HG03175 (cell line): Measurements from ENCODE around the gene ARFGAP3.
"Not testable (repeated sequence)": the region's sequence is repeated elsewhere in the genome, so short reads cannot be mapped to it uniquely, and the experiment has no call there.

Source experiments
- ATAC-seq: cut with Tn5 transposase; IDR thresholded peaks from one replicate; pipeline ENCODE4 v1.9.1; 2021; ENCODE audit warnings: mild to moderate bottlenecking, moderate library complexity; ENCODE audit not compliant: unreplicated experiment

ARFGAP3 gene

DNA sequence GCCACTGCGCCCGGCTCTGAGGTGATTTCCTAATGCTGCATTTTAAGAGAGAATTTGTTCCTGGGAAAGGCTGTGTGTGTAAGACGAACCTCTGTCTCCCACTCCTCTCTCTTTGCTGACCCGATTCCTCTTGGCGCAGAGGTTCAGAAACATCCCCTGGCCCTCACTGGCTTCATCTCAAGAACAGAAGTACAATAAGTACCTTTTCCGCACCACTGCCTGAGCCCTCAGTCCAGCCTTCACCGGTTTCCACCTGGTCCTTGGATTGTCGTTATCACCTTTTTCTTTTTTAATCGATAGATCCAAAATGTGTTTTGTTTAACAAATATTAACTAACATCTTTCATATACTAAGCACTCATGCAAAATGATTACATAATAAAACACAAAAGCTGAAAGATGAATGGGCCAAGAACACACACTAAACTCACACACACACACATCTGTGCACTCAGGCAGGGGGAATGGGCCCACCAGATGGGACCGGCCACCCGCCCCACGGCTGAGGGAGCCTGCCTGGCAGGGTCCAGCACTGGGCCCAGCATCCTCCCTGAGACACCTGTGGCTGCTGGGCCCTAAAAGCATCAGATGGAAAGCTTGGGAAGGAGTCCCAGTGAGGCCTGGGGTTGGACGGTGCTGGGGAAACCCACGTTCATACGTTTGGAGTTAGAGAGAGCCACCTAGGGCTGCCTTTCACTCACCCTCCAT, 86.0 kb downstream of the ARFGAP3 start:
- ATAC-seq: no peak

DNA sequence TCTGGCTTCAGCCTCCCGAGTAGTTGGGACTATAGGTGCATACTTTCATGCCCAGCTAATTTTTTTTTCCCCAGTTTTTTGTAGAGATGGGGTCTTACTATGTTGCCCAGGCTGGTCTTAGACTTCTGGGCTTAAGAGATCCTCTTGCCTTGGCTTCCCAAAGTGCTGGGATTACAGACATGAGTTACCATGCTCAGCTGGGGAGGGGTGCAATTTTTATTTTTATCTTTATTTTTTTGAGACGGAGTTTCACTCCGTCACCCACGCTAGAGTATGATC, 86.7 kb downstream of the ARFGAP3 start:
- ATAC-seq: no peak

DNA sequence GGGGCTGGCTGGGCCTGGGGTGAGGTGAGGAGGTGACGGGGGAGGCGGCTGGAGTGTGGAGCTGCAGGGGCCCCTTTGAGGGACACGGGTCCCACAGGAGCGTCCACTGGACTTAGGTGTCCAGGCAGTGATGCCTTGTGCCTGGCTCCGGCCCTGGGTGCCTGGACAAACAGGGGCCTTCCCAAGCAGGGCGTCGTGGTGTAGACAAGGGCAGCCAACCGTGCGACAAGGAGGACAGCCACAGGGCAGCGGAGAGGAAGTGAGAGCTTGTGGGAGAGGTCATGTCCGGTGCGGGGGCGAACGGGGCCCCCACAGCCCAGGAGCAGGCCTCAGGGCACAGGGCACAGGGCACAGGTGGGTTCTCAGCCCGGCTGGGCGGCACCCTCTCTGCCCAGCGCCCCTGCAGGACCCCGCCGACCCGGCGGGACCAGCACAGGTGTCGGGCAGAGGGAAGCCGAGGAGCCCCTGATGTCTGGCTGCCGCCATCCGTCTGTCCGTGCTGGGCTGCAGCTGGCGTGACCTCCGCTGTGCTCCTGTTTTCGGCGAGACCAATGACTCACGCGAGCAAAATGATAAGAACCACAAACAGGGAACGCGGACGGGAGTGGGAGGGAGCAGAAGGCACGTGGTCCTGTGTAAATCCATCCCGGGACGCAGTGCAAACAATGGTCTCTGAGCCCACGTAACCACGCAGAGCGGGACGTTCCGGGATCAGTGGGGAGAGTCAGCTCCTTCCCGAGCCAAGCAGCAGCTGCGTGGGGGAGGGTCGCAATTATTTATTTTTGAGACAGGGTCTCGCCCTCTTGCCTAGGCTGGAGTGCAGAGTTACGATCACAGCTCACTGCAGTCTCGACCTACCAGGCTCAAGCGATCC, 87.3 kb downstream of the ARFGAP3 start:
- ATAC-seq: peak; percentile 83

DNA sequence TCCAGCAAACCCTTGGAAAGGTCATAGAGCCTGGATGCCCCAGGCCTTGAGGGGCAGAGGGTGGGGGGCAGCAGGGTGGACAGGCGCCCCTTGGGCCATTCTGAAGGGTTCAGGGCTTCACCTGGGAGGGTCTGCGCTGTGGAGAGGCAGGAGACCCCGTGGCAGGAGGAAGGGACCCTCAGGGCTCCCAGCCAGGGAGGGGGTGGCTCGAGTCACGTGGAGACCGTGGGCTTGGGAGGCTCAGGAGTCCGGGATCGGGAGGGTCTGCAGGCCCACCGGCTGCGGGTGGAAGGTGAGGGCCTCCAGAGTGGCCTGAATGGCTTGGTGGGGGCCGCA, 87.9 kb downstream of the ARFGAP3 start:
- no peak for ATAC-seq

DNA sequence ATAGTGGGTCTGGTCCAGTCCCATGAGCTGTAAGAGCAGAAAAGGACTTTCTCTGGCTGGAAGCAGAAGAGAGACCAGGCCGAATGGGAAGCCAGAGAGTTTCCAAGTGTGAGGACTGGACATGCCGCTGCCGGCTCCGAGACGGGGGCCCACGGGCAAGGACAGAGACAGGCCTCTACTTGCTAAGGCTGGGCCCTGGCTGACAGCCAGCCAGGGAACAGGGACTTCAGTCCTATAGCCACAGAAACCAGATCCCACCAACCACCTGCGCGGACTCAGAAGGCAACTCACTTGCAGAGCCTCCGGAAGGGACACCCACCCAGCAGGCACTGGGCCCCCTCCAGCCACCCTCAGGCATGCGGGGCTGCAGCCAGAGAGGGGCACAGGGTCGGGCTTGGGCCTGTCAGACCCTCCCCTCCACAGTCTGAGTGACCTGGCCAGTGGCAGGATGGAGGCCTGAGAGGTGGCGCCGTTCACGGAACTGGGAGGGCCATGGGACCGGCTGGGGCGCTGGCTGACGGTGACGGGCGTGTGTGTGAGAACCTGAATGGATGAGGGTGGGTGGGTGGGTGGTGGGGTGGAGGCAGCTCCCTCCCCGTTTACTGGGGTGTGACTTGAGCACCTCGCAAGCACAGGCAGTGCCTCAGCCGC, 88.6 kb downstream of the ARFGAP3 start:
- ATAC-seq: no peak

DNA sequence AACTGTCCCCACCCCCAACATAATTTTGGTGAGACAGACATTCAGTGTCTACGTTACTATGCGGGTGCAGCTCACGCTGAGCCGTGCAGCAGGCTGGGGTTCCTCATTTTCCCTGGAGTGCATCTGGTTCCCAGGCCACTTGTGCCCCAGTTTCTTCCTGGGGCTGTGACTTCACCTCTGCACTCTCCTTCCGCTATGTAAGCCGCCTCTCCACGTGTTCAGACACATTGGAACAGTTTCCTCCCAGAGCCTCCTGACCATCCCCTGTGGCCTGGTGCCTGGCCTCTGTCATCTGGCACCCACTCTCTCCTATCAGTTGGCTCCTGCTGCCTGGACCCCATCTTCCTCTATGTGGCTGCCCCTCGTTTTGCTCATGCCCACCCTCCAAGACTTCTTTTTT, 90.2 kb downstream of the ARFGAP3 start:
- ATAC-seq: no peak

DNA sequence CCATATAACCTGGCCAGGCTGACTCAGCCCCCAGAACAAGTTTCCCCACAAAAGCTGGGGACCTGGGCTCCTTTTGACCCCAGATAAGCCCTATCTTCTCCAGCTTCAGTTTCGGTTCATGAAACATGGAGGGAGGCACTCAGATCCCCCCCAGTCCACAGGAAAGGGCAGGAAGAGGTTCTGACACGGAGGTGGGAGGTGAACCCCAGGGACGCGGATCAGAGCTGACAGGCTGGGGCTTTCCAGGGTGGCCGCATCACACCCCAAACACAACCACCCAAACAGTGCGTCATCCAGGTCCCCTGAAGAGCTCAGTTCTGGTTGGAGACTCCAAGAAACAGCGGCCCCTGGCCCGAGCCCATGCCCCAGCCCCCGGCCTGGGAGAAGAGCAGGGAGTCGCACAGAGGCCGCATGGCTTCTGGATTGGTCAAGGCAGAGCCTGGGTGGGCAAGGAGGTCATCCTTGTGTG, 92.1 kb downstream of the ARFGAP3 start:
- no peak for ATAC-seq

DNA sequence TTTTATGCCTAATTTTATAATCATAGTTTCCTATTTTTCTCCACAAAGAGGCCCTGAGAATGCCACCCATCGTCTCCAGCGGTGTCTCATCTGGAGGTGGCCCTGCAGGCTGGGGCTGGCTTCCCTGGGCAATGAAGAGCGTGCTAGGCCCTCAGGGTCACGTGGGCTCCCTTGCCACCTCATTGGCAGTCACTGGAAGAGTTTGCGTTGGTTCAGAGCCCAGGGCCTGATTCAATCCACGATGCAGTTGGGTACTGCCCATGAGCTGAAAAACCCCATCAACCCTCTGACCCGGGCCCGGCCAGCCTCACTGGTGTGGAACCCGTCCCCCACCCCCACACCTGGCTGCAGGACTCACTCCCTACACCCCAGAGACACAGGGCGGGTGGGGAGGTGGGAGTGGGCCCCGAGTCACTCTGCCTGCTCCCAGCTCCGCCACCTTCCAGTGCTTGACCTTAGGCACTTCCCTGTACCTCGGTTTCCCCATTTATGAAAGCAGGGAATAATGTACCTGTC, 93.0 kb downstream of the ARFGAP3 start:
- ATAC-seq: no peak

DNA sequence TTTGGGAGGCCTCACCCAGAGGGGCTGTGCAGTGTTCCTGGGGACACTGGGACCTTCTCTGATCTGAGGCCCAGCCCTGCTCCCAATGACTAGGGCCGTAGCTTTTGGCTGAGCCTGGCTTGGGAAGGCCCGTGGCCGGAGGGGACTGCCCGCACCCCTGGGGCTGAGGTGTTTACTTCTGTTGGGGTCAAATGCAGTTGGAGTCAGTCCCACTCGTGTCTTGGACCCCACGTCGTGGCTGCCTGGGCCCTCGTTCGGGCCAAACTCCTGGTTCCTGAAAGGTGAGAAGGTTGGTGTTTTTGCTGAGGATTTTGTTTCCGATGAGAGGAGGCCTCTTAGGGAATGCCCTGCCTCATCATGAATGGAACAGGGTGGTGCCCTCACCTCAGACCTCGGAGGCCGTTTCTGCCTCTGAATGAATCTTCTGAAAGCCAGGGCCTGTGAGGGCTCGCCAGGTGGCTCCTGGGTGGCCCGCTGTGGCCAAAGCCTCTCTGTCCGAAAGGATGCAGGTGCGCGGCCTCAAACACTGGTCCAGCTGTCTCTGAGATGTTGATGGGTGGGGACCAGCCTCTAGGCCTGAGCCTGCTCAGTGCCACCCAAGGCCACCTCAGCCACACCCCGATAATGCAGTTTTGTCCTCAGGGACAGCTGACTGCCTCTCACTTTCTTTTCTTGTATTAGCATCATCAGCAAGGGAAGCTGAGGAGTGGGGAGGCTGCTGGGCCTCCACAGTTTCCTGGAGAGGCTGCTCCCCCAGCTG, 96.1 kb downstream of the ARFGAP3 start:
- no peak for ATAC-seq

DNA sequence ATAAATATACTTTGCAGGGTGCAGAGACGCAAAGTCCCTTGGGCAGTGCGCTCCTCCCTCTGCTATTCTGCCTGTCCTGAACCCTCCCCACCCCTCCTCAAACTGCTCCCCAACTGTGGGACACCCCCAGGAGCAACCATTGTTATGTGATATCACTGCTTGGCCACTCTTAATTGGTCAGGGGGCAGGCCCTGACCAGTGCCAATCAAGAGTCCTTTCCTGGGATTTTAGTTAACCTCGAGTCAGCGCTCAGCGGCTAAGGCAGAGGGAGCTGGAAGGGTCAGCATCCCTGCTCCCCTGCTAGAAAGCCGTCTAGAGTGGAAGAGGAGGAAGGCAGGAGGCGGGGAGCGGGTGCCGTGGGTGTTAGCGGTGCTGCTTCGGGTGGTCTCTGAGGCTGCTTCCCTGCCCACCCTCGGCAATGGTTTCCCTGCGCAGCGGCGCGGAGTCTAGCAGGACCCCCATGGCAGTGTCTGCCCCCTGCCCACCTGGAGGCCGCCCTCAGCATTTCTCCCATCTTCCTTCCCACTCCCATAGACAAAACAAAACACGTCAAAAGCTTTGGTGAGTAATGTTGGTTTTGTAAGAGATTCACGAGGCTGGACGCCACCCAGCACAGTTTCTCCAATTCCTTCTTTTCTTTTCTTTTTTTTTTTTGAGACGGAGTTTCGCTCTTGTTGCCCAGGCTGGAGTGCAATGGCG, 98.0 kb downstream of the ARFGAP3 start:
- no peak for ATAC-seq

DNA sequence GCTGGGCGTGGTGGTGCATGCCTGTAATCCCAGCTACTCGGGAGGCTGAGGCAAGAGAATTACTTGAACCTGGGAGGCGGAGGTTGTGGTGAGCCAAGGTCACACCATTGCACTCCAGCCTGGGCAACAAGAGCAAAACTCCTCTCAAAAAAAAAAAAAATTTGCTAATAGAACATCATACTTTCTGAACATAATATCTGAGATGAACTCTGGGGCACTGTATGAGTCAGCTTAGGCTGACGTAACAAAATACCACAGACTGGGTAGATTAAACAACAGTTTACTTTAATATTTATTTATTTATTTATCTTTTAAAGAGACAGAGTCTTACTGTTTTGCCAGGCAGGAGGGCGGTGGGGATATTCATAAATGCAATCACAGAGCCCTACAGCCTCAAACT, 101.5 kb downstream of the ARFGAP3 start:
- ATAC-seq: not testable (repeated sequence)

DNA sequence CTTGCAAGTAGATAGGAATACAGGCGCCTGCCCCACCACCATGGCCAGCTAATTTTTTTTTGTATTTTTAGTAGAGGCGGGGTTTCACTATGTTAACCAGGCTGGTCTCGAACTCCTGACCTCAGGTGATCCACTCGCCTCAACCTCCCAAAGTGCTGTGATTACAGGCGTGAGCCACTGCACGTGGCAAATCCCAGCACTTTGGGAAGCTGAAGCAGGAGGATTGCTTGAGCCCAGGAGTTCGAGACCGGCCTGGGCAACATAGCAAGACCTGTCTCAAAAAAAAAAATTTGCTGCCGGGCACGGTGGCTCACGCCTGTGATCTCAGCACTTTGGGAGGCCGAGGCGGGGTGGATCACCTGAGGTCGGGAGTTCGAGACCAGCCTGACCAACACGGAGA, 102.0 kb downstream of the ARFGAP3 start:
- not testable (repeated sequence) for ATAC-seq

DNA sequence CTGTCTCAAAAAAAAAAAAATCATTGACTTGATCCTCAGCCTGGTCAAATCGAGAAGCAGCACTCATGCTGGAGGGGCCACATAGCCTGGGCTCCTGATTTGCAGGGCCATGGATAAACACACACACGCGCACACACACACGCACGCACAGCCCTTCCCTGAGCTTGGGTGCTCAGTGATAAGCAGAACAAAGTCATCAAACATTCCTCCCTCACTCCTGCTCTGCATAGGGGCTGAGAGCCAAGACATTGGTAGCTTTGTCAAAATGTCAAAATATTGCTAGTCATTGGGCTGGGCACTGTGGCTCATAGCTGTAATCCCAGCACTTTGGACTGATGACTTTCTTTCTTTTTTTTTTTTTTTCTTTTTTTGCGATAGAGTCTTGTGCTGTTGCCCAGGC, 102.4 kb downstream of the ARFGAP3 start:
- no peak for ATAC-seq

DNA sequence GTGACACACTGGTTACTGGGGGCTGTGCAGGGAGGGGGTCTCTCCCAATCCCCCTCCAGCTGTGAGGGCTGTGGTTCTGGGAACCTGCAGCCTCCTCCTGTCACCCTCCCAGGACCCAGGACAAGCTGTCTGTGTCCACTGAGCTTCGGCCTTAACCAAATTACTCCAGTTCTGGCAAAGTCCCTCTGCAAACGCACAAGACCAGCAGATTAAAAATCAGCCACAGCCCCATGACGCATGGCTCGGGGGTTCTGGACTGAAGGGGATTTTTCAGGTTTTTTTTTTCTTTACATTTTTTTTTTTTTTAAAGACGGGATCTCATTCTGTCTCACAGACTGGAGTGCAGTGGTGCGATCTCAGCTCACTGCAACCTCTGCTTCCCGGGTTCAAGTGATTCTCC, 104.2 kb downstream of the ARFGAP3 start:
- no peak for ATAC-seq

DNA sequence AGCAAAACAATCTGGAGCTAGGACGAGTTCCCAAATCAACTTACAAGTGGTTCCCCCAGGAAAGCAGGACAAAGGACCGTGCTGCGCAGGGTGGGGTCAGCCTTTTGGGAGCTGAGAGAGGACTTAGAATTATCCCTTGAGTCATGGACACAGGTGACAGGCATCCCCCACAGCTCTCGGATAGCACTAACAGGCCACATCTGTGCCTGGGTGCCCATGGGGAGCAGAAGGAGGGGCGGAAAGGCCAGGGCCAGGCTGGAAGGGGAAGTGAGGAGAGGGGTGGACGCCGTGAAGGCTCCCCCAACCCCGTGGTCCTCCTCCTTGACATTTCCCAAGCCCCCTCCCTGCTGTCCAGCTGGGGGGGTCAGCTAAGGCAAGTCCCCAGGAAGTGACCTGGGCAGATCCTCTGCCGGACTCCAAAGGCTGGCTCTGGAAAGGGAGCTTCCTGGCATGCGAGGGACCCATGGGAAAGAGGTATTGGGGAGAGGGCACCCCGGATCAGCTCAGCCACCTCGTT, 104.8 kb downstream of the ARFGAP3 start:
- ATAC-seq: no peak

DNA sequence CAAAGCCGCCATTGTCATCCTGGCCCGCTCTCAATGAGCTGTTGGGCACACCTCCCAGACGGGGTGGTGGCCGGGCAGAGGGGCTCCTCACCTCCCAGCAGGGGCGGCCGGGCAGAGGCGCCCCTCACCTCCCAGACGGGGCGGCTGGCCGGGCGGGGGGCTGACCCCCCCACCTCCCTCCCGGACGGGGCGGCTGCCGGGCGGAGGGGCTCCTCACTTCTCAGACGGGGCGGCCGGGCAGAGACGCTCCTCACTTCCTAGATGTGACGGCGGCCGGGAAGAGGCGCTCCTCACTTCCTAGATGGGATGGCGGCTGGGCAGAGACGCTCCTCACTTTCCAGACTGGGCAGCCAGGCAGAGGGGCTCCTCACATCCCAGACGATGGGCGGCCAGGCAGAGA, 106.7 kb downstream of the ARFGAP3 start:
- not testable (repeated sequence) for ATAC-seq

DNA sequence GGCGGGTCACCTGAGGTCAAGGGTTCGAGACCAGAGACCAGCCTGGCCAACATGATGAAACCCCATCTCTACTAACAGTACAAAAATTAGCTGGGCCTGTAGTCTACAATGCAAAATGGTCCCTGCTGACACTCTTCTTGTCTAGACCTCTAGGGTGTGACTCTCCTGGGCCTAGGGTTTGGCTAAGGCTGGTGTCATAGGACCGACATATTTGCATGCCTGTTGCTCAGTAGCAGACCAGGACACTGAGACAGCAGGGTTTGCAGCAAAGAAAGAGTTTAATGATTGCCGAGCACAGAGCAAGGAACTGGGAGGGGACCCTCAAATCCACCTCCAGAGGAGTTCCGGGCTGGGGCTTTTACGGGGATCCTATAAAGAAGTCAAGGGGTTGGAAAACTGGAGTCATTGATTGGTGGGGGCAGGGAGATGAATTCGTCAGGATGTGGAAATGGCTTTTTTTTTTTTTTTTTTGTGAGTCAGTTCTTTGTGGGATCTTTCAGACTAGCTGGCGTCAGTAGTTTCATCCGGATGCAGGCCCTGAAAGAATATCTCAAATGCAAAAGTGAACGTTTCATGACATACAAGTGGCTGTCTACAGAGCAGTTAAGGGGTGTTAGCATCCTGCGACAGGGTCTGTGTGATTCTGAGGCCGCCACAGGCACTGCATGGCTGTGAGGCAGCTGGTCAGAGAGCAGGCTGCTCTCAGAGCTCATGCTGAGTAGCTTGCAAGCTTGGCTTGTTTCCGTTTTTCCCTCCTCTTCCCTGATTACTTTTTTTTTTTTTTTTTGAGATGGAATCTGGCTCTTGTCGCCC, 109.2 kb downstream of the ARFGAP3 start:
- ATAC-seq: no peak
